Right kidney (tissue), 1 donor: ENCODE results near the gene CDK13.
A peak's percentile ranks its signal among the peaks of the same experiment; 100 is the strongest.

Source experiments
- DNase-seq: peaks from one replicate; pipeline ENCODE4 v3.0.0-alpha.2; 2016

CDK13 gene

DNA sequence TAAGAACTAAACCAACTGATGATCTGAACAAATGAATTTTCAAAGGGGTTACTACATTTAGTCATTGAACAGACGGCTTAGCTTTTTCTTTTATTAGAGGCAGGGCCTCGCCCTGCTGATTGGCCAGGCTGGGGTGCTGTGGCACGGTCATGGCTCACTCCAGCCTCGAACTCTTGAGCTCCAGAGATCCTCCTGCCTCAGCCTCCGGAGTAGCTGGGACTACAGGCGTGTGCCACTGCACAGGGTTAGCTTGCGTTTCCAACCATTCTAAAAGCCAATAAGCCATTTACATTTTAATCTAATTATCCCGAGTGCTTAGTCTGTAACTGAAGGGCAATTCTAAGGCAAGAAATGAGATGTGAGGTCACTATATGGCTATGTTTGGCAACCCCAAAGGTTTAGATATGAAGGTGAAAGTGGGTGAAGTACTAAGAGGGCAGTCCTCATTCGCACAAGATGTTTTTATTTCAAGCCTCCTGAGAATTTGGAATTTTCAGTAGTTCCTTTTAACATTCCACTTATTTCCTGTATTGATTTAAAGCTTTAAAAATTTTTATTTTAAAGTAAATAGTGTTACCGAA is 1.6 kb upstream of the CDK13 start:
- no peak for DNase-seq

DNA sequence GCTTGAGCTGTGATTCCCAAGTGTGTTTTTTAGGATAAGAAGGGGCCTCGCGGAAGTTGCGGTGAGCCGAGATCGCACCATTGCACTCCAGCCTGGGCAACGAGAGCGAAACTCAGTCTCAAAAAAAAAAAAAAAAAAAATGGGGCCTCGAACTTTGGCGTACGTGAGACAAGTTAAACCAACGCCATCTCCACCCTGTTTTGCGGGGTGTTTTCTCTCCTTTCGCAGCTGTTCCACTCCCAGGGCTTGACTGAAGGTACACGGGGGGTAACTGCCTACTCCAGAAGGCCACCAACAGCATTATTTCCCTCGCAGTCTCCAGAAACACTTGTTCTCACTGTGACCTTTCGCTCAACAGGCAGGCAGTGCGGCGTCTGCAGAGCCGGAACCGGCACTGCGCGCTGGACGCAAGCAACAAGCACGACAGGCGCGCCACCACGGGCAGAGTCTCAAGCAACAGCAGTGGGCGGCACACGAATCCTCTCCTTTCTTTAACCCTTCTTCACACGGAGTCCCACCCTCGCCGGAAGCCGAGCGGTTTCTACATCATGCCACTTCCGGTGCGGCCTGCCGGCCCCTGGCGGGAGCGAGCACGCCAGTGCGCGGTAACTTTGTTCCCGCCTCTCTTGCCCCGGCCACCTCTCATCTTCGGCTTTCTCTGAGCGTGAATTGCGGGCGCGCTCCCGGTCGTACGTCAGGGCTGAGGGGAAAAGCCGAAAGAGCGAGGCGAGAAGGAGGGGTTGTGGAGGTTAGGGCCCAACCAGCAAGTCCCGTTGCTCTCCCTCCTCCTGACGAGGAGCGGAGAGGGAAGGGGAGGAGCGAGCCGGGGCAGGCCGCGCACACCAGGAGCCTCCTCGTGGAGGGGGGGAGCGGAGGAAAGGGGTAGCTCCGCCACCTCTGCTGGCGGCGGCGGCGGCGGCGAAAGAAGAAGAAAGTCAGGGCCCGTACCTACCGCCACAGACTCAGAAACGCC is 814 bp upstream of the CDK13 start:
- DNase-seq: peak; percentile 96

DNA sequence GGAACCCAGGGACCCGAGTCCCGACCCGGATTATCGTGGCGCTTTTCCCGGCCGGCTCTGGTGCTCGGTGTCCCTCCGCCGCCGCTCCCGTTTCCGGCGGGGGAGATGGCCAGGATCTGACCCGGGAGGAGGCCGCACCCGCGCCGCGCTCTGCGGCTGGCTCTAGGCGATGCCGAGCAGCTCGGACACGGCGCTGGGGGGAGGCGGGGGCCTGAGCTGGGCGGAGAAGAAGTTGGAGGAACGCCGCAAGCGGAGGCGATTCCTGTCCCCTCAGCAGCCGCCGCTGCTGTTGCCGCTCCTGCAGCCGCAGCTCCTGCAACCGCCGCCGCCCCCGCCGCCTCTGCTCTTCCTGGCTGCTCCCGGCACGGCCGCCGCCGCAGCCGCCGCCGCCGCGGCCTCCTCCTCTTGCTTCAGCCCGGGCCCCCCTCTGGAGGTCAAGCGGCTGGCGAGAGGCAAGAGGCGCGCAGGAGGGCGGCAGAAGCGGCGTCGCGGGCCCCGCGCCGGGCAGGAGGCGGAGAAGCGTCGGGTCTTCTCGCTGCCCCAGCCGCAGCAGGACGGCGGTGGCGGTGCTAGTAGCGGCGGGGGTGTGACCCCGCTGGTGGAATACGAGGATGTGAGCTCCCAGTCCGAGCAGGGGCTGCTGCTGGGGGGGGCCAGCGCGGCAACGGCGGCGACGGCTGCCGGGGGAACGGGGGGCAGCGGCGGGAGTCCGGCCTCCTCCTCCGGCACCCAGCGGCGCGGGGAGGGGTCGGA is 593 bp downstream of the CDK13 start:
- DNase-seq: peak; percentile 87

DNA sequence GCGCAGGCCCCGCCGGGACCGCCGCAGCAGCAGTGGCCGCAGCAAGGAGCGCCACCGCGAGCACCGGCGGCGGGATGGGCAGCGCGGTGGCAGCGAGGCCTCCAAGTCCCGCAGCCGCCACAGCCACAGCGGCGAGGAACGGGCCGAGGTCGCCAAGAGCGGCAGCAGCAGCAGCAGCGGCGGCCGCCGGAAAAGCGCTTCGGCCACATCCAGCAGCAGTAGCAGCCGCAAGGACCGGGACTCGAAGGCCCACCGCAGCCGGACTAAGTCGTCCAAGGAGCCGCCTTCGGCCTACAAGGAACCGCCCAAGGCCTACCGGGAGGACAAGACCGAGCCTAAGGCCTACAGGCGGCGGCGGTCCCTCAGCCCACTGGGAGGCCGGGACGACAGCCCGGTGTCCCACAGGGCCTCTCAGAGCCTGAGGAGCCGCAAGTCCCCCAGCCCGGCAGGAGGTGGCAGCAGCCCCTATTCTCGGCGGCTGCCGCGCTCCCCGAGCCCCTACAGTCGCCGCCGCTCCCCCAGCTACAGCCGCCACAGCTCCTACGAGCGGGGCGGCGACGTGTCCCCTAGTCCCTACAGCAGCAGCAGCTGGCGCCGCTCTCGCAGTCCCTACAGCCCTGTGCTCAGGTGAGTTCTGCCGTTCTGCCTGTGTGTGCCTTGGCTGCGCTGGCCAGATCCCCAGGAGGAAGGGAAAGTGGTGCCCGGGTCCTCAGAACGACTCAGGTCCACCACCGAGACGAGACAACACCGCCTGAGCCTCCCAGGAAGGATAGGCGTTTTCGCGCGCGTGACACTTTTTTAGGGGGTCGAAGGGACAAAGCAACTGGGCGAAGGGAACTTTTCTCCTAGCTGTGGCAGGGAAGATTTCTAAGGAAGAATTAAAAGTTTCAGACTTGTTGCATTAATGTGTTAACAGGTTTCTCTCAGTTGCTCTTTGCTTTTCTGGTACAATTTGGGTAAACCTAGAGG is 1.5 kb downstream of the CDK13 start:
- DNase-seq: peak; percentile 91

DNA sequence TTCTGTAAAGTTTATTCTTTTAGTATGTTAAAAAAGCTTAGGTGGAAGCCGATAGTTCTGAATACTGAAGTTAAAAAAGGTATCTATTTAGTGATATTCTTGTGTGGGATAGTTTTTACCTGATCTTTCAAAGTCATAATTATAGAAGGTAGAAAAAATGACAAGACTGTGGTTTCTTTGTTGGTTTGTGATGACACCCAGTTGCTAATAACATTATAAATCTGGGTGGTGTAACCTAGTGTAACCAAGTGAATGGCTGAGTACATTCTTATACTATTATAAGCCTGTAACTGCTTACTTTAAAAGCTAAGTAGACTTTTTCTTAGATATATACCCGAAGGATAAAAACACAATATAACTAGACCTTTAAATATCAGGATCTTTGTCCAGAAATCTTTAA is 2.3 kb downstream of the CDK13 start:
- no peak for DNase-seq

DNA sequence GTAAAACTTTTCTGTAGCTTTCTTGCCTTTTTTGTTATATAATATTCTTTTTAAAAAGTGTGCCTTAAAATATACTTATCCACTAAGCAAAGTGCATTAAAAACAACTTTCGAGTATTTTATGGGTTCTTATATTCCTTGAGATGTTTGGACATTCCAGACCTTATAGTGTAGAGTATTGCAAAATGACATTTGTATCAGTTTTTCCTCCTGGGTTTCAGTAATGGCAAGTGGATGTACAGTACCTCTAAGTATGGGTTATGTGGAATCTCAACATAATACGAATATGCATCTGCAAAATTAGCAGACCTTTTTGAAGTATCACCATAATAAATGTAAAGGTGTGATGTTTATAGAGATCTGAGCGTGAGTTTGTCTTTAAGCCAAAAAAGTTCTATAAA is 2.7 kb downstream of the CDK13 start:
- no peak for DNase-seq

DNA sequence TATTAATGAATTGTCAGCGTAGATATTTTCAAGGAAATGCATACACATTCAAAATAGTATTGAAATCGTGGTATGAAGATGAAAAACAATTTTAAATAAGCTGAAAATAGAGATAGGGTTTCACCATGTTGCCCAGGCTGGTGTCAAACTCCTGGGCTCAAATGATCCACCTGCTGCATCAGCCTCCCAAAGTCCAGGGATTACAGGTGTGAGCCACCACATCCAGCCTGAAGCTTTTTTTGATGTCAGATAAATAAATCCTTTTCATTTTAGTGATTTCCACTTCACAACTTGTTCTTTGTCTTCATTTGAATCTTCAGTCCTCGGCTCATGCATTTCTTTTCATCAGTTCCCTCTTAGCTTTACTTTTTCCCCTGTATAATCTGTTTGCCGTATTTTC is 4.6 kb downstream of the CDK13 start:
- DNase-seq: no peak

DNA sequence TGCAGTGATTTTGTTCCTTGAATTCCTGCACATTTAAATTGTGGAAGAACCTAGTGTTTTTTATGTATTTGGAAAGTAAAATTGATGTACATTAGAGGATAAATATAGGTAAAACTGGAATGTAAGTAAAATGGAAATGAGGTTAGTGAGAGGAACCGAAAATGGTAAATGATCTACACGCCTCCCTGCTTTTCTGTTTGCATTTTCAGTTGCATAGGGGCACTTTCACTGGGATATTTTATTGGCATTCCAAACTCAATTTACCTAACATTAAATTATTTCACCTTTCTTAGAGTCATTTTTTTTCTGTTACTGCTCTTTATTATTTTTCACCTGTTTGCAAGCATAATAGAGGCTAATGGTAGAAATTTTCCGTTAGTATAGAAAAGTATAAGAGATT is 8.0 kb downstream of the CDK13 start:
- DNase-seq: no peak

DNA sequence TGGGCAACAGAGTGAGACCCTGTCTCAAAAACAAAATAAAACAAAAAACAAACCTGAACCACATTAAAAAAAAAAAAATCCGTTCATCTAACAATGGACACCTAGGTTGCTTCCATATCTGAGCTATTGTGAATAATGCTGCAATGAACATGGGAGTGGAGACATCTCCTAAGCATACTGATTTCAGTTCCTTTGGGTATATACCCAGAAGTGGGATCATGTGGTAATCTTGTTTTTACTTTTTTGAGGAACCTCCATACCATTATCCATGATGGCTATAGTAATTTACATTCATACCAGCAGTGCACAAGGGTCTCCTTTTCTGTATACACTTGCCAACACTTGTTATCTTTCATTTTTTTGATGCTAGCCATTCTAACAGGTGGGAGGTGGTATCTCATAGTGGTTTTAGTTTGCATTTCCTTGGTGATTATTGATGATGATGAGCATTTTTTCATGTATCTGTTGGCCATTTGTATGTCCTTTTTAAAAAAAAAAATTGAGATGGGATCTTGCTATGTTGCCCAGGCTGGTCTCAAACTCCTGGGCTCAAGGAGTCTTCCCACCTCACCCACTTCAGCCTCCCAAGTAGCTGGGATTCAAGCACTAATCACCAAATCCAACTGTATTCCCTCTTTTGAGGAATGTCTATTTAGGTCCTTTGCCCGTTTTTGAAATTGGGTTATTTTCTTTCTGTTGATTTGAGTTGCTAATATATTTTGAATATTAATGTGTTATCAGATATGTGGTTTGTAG is 17.5 kb downstream of the CDK13 start:
- no peak for DNase-seq

DNA sequence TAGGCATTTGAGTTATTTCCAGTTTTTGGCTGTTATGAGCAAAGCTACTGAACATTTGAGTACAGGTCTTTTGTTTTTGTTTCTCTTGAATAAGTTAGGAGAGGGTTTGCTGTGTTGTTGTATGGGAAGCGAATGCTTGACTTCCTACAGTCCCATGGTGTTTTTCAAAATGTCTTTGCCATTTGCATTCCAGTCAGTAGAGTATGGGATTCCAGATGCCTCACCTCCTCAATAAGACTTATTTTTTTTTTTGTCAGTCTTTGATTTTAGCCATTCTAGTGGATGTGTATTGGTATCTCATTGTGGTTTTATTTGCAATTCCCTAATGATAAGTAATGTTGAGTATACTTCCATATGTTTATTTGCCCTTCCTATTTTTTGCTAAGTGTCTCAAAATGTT is 19.4 kb downstream of the CDK13 start:
- no peak for DNase-seq

DNA sequence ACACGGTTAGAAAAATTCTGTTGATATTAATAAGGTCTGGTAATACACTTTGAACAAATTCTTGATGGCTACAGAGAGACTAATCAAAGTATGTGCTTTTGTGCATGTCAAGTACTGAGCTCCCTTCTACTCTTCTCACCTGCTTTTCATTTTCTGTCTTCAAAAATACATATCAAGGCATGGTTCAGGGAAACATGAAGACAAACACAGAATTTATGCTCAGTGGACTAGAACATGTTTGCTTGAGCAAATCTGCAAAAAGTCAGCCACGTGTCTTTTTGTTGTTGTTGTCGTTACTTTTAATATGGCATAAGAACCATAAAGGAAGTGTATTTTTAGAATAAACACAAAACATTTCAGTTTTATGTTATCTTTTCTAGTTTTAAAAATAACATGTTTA is 21.9 kb downstream of the CDK13 start:
- no peak for DNase-seq

DNA sequence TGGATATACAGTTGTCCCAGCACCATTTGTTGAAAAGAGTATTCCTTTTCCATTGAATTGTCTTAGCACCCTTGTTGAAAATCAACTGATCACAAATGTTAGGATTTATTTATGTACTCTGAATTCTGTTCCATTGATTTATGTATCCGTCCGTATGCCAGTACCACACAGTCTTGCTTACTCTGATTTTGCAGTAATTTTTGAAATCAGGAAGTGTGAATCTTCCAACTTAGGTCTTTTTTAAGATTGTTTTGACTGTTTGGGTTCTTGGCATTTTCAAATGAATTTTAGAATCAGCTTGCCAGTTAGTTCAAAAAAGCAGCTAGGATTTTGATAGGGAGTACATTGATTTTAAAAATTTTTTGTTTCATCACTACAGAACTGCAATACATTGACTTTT is 23.7 kb downstream of the CDK13 start:
- DNase-seq: no peak

DNA sequence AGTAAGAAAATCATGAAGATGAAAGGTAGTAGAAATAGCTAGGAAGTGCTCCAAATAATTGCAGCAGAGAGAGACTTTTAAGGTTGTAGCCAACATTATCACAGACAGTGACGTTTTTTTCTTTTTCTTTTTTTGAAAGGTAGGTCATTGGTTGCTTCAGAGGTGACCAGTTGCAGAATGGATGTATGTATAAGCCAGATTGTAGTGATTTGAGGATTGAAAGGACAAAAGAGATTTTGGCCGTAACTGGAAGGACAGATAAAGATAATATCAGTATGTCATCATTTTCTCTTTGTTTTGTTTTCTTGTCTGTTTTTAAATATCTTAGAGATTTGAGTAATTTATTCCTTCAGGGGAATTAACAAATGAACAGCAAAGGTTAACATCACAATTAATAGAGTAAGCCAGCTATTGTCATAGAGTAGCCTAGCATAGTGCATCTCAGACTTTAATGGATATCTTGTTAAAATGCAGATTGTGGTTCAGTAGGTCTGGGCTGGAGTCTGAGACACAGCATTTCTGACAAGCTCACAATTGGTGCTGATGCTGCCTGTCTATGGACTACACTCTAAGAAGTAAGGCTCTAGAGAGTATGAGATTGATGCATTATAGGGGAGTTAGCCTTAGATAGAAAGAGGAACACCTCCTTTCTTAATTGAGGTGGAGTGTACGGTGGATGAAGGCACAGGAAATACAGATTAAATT is 28.3 kb downstream of the CDK13 start:
- DNase-seq: no peak

DNA sequence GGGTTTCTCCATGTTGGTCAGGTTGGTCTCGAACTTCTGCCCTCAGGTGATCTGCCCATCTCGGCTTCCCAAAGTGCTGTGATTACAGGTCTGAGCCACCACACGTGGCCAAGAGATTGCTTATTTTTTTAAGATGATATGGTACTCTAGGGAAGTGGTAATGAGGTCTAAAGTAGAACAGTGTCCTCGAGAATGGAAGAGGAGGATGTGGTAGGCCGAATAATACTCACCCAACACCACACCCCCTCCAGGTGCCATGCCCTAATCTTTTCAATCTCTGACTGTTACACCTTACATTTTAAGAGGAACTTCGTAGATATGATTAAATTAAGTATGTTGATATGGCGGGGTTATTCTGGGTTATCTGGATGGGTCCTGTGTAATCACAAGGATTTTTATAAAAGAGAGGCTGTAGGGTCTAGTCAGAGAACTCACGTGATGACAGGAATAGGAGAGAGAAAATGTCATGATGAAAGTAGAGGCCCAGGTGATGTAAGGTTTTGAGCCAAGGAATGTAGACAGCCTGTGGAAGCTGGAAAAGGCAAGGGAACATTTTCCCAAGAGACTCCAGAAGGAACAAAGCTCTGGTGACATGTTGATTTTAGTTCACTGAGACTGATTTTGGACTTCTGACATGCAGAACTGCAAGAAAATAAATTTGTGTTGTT is 29.5 kb downstream of the CDK13 start:
- DNase-seq: no peak

DNA sequence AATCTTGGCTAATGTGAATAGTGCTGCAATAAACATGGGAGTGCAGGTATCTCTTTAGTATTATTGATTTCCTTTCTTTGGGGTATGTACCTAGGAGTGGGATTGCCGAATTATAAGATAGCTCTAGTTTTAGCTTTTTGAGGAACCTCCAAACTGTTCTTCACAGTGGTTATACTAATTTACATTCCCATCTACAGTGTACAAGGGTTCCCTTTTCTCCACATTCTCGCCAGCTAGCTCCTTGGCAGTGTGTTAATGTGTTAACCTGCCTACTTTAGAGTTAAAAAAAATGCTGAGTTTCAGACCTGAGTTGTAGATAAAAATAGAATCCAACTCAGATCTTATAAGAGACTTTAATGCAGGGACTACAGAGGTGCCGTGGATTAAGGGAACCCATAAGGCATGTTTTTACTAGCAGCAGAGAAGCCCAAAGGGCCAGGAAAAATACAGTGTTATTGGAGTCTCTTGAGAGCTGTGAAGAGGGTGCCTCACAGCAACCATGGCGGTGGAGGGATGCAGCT is 35.4 kb downstream of the CDK13 start:
- no peak for DNase-seq

DNA sequence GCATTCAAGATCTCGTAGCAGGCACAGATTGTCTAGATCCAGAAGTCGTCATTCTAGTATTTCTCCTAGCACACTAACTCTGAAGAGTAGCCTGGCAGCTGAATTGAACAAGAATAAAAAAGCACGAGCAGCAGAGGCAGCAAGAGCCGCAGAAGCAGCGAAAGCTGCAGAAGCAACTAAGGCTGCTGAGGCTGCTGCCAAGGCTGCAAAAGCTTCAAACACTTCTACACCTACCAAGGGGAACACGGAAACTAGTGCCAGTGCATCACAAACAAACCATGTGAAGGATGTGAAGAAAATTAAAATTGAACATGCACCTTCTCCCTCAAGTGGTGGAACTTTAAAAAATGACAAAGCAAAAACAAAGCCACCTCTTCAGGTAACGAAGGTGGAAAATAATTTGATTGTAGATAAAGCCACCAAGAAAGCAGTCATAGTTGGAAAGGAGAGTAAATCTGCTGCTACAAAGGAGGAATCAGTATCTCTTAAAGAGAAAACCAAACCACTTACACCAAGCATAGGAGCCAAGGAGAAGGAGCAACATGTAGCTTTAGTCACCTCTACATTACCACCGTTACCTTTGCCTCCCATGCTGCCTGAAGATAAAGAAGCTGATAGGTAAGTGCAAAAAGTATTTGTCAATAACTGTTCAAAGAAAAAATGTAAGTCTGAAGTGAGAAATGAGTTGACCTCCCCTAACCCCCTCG is 37.7 kb downstream of the CDK13 start:
- no peak for DNase-seq

DNA sequence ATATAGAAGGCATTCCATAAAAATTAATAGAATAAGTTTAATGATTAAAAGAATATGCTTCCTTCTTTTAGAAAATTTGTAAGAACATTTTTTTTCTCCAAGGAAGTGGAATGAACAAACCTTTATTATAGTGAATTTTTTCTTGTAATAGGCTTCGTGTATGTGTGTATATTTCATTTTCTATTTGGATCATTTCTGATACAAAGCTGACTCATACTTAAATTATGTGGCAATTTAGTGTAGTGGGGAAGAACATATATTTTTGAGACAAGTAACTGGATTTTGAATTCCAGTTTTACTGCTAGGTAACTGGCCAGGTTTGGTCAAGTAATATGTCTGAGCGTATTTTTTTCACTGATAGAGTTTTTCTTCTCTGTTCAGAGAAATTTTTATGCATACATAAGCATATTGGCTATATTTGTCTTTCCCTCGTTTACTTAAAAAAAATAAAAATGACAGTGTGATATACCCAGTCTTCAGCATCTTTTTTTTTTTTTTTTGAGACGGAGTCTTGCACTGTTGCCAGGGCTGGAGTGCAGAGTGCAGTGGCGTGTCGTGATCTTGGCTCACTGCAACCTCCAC is 50.8 kb downstream of the CDK13 start:
- DNase-seq: no peak

DNA sequence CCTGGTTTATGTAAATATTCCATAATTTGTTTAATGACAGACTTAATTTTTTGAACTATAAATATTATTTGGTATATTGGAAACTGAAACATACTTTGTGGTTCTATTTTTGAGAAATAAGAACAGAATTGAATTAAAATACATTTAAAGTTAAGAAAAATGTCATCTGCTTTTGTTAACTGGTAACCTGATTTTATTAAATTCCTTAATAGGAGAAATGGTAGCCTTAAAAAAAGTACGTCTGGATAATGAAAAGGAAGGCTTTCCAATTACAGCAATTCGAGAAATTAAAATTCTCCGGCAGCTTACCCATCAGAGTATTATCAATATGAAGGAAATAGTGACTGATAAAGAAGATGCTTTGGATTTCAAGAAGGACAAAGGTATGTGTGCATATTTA is 51.6 kb downstream of the CDK13 start:
- DNase-seq: no peak

DNA sequence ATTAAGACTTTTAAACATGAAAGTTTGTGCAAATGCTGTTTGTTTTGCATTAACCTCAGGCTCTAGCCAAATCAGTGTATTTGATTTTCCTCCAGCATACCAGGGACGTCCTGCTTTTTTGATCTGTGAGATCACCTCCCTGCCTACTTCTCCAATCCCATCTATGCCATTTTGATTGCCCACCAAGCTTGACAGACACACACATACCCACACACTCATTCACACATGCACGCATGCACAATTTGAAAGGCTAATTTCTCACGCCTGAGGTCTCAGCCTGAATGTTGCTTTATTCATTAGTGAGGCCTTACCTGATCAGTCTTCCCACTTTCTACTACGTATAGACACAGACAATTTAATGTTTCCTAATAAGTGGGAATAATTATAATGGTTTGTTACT is 53.5 kb downstream of the CDK13 start:
- DNase-seq: no peak
